Measurements from ENCODE around the gene PORCN. TPM values are rescaled to one million over a fixed set of nuclear protein-coding genes. Genes with fewer than 3 reads are reported as not detected.

Gene PORCN
- total and polyA plus RNA-seq, 2 of the 13 experiments (the other 11 are each of a cell fraction or from before 2014, with no cell fraction given) = 3.9 to 5.8 TPM

DNA sequence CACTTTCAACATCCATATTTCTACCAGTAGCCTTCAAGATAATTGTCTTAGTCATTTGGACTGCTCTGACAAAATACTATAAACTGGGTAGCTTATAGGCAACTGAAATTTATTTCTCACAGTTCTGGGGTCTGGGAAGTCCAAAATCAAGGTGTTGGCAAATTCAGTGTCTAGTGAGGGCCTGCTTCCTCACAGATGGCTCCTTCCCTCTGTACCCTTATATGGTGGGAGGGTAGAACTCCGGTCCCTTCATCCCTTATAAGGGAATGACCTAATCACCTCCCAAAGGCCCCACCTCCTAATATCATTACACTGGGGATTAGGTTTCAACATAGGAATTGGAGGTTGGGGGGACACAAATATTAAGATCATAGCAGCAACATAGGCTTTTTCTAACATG is 23.4 kb downstream of the PORCN start:
- Histone ChIP-seq H3K9ac (ENCODE audit: insufficient read depth, low read depth, low read length) (no peak overlapping the region), H2AFZ (ENCODE audit: low read length) (no peak overlapping the region), H4K20me1 (ENCODE audit: insufficient read depth, low read length) (no peaks in the 10 kb centered on the region), H3K79me2 (ENCODE audit: insufficient read depth, low read length) (no peaks in the 10 kb centered on the region), H3K4me1 (ENCODE audit: insufficient read depth, low read length) (peaks cover 9% of the 10 kb centered on the region), H3K9me3 (ENCODE audit: low read length) (no peaks in the 10 kb centered on the region), H3K27ac (ENCODE audit: extremely low read length, insufficient read depth, low read length) (no peak overlapping the region), H3K4me3 (replicated peaks in 1 of 3; ENCODE audit: insufficient read depth in 1 of 3, low read depth in 2 of 3, low read length in 3 of 3) (no peak overlapping the region), H3K27me3 (ENCODE audit: control insufficient read depth in 1 of 2, insufficient read depth in 2 of 2, low read length in 2 of 2) (no peaks in the 10 kb centered on the region), H3K4me2 (ENCODE audit: low read depth, low read length) (no peak overlapping the region), H3K36me3 (replicated peaks in 1 of 2; ENCODE audit: control insufficient read depth in 1 of 2, insufficient read depth in 2 of 2, low read length in 2 of 2) (peaks cover 1 to 7% of the 10 kb centered on the region in 2 experiments; a peak in 2 of 5 replicates)
- no TSS peak for BruUV-seq (replicated peaks)
- DNase-seq (ENCODE audit: low spot score) (no peak), FAIRE-seq (no peak), ATAC-seq (no peak)
- intact Hi-C loops (cut with micrococcal nuclease; ENCODE audit: unreplicated experiment) (loop anchor here (10.0 kb wide), 1 partner anchor 57 kb away; the partner anchor contains the start of genes FTSJ1 and SLC38A5), in situ Hi-C loops (cut with HindIII; ENCODE audit: extremely low pct_ligation_motif_present, low pct_unique_long_range_greater_than_20kb) (no loop called here)
- WGBS (ENCODE audit: low lambda C conversion rate) = 100% methylated on average over 1 of the region's 1 CpG
- TF ChIP-seq ZNF678 (CRISPR knock-in tag; IDR thresholded peaks at IDR 0.05) (no peak), ZNF850 (CRISPR knock-in tag; conservative IDR thresholded peaks at IDR 0.05) (no peak), TCF7L2 (IDR thresholded peaks at IDR 0.05; ENCODE audit: low read depth, low read length) (no peak), ZNF607 (CRISPR knock-in tag; IDR thresholded peaks at IDR 0.05; ENCODE audit: borderline replicate concordance) (no peak), CEBPG (CRISPR knock-in tag; IDR thresholded peaks at IDR 0.05) (no peak), ZNF550 (CRISPR knock-in tag; IDR thresholded peaks at IDR 0.05; ENCODE audit: borderline replicate concordance) (no peak), HOXA3 (CRISPR knock-in tag; IDR thresholded peaks at IDR 0.05) (no peak), ZNF451 (CRISPR knock-in tag; IDR thresholded peaks at IDR 0.05) (no peak), IRX3 (CRISPR knock-in tag; IDR thresholded peaks at IDR 0.05; ENCODE audit: borderline replicate concordance, low read depth) (no peak), PHF21A (CRISPR knock-in tag; IDR thresholded peaks at IDR 0.05) (no peak), THYN1 (CRISPR knock-in tag; IDR thresholded peaks at IDR 0.05; ENCODE audit: borderline replicate concordance, low read depth) (no peak), FOSL1 (CRISPR knock-in tag; IDR thresholded peaks at IDR 0.05; ENCODE audit: borderline replicate concordance) (no peak), REXO4 (CRISPR knock-in tag; IDR thresholded peaks at IDR 0.05; ENCODE audit: borderline replicate concordance) (no peak), ZNF44 (CRISPR knock-in tag; IDR thresholded peaks at IDR 0.05) (no peak), FOXA1 (IDR thresholded peaks at IDR 0.05) (no peak), FOXA1 (CRISPR knock-in tag; IDR thresholded peaks at IDR 0.05) (no peak)
- TF ChIP-seq, protein P1, sequence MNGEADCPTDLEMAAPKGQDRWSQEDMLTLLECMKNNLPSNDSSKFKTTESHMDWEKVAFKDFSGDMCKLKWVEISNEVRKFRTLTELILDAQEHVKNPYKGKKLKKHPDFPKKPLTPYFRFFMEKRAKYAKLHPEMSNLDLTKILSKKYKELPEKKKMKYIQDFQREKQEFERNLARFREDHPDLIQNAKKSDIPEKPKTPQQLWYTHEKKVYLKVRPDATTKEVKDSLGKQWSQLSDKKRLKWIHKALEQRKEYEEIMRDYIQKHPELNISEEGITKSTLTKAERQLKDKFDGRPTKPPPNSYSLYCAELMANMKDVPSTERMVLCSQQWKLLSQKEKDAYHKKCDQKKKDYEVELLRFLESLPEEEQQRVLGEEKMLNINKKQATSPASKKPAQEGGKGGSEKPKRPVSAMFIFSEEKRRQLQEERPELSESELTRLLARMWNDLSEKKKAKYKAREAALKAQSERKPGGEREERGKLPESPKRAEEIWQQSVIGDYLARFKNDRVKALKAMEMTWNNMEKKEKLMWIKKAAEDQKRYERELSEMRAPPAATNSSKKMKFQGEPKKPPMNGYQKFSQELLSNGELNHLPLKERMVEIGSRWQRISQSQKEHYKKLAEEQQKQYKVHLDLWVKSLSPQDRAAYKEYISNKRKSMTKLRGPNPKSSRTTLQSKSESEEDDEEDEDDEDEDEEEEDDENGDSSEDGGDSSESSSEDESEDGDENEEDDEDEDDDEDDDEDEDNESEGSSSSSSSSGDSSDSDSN (CRISPR knock-in tag; IDR thresholded peaks at IDR 0.05) = no peak
- TF ChIP-seq, protein P2, sequence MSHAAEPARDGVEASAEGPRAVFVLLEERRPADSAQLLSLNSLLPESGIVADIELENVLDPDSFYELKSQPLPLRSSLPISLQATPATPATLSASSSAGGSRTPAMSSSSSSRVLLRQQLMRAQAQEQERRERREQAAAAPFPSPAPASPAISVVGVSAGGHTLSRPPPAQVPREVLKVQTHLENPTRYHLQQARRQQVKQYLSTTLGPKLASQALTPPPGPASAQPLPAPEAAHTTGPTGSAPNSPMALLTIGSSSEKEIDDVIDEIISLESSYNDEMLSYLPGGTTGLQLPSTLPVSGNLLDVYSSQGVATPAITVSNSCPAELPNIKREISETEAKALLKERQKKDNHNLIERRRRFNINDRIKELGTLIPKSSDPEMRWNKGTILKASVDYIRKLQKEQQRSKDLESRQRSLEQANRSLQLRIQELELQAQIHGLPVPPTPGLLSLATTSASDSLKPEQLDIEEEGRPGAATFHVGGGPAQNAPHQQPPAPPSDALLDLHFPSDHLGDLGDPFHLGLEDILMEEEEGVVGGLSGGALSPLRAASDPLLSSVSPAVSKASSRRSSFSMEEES (CRISPR knock-in tag; IDR thresholded peaks at IDR 0.05) = no peak
- POLR2A ChIA-PET = interaction anchor here (2.1 kb wide), 1 partner anchor 10 kb away, joined by 6 read pairs; the partner anchor contains the start of gene EBP
- CTCF ChIA-PET (ENCODE audit: low intra/inter-chr PET ratio, low total read pairs) = no interaction called here

Measured in HepG2 (cell line).